ENCODE results near the gene RNF167.

DNA sequence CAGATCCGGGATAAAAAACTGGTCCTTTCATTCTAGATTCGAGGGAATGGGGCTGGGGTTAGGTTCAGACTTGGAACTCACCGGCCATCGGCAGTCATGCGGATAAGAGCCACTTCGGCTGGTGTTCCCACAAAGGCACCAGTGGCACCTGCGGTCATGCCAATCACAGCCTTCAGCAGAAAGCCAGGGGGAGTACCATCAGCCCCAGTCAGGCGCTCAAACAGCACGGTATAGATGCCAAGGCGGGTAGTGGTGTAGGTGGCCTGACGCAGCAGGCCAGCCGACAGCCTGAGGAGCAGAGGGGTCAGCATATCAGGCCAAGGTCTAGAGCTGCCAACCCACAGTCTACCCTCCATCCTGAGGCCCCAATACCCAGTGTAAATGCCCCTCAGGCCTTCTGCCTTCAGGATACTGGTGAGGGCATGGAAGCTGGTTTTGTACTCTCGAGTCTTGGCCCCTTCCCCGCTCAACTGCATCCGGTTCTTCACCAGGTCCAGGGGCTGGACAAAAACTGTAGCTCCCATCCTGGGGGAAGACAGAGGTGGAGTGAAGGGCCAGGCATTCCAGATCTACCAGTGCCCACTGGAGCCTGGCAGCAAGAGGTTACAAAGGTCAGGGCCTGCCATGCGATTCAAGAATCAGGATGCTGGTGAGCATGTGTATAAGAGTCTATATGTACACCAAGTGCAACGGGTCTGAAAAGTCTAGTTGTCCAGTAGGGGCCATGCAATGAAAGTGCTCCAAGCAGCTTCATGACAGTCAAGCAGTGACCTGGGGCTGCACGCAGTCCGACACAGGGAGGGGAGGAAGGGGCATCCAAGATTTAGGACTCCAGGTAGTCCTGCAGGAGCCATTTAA, 1.2 kb upstream of the RNF167 start:
- TF ChIP-seq SIN3A (IDR thresholded peaks at IDR 0.05; ENCODE audit: borderline replicate concordance, insufficient read depth, low read length) (no peak), TAF1 (IDR thresholded peaks at IDR 0.05; ENCODE audit: borderline replicate concordance, insufficient read depth, low read length) (no peak)

Measured in PFSK-1 (cell line).